ENCODE results near the gene PRDM16. TPM values are rescaled to one million over a fixed set of nuclear protein-coding genes. Genes with fewer than 3 reads are reported as not detected.

Gene PRDM16
- total and polyA plus RNA-seq, 2 of the 8 experiments (the other 6 are each of a cell fraction or from before 2014, with no cell fraction given), result 0.39 to 0.43 TPM

DNA sequence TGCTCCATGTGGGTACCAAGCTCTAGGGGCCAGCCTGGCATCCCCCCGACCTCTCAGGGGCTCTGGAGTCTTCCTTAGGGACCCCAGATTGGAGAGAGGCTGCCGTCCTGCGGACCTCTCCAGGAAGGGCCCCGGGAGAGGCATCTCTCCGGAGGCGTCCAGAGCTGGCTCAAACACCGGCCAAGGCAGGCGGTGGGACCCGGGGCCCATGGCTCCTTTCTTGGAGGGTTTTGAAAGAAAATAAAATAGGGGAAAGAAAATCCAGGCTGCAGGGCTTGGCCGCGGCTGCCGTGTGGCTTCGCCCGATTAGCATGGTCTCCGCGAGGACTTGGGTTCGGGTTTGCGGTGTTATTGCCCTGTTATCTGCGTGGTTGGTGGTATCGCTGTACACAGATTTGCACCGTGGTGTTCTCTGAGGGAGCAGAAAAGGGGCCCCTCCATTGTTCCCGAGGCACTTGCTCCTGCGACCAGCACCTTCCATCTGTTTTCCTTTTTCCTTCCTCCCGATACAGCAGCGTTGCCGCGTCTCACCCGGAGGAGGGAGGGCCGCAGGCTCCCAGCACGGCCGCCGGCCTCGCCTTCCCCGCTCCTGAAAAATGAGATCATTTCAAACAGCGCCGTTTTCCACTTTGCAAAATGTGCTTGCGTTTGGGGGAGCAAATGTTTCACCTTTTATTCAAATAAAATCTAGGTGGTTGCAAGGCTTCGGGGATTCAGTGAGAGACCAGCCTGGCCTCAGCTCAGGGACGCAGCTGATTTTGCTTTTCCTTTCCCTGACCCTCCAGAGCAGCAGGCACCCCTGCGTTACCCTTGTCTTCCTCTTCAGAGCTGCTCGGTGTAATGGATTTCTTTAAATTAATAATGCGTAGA lies 86.3 kb downstream of the PRDM16 start:
- Histone ChIP-seq H3K4me1 (replicated peaks in 1 of 4; ENCODE audit: control insufficient read depth in 3 of 4, insufficient read depth in 4 of 4, low read length in 3 of 4) (no peaks in the 10 kb centered on the region), H3K4ac (replicated peaks; ENCODE audit: insufficient read length, low read depth, low read length) (no peak overlapping the region), H3K27ac (ENCODE audit: low read depth, low read length) (no peak overlapping the region), H3K9me3 (ENCODE audit: insufficient read depth in 2 of 2, low read depth in 1 of 2, low read length in 1 of 2) (no peaks in the 10 kb centered on the region), H2AK5ac (ENCODE audit: low read depth, low read length) (no peak overlapping the region), H3K79me2 (ENCODE audit: control insufficient read depth in 1 of 2, insufficient read depth in 2 of 2, low read length in 2 of 2) (no peaks in the 10 kb centered on the region), H2BK20ac (ENCODE audit: low read length) (no peak overlapping the region), H4K5ac (ENCODE audit: insufficient read length, low read depth, low read length) (no peak overlapping the region), H2BK120ac (replicated peaks; ENCODE audit: low read depth, low read length) (no peak overlapping the region), H4K91ac (replicated peaks; ENCODE audit: insufficient read length, low read length) (no peak overlapping the region), H4K8ac (ENCODE audit: extremely low read depth, insufficient read depth, low read length) (no peak overlapping the region; the same call in 1 of the 2 replicates), H3K4me2 (ENCODE audit: insufficient read depth in 1 of 2, low read depth in 2 of 2, low read length in 2 of 2) (no peak overlapping the region), H3K23me2 (ENCODE audit: low read depth, low read length) (no peaks in the 10 kb centered on the region; the same call in 1 of the 2 replicates), H3K4me3 (ENCODE audit: extremely low read depth in 1 of 4, insufficient read depth in 2 of 4, low read depth in 3 of 4, low read length in 4 of 4) (no peak overlapping the region), H2BK15ac (ENCODE audit: low read length) (no peak overlapping the region), H3K79me1 (ENCODE audit: low read depth, low read length) (no peaks in the 10 kb centered on the region), H2AFZ (ENCODE audit: low read length) (no peak overlapping the region), H3K9ac (replicated peaks in 1 of 4; ENCODE audit: extremely low read depth in 1 of 4, low read depth in 3 of 4, low read length in 3 of 4) (no peak overlapping the region), H3K14ac (ENCODE audit: insufficient read length) (no peak overlapping the region), H3K18ac (ENCODE audit: extremely low read depth, low read length) (no peak overlapping the region), H3K27me3 (replicated peaks in 1 of 4; ENCODE audit: control insufficient read depth in 3 of 4, extremely low read depth in 1 of 4, insufficient read depth in 3 of 4, low read length in 3 of 4) (no peaks in the 10 kb centered on the region), H3K36me3 (ENCODE audit: control insufficient read depth in 2 of 4, insufficient read depth in 4 of 4, low read length in 3 of 4) (no peaks in the 10 kb centered on the region), H3K56ac (replicated peaks; ENCODE audit: insufficient read length, low read depth, low read length) (no peak overlapping the region), H2BK12ac (ENCODE audit: low read depth, low read length) (no peak overlapping the region), H2BK5ac (ENCODE audit: low read depth, low read length) (no peak overlapping the region), H4K20me1 (replicated peaks in 1 of 2; ENCODE audit: control insufficient read depth in 1 of 2, insufficient read depth in 2 of 2, low read length in 2 of 2) (no peaks in the 10 kb centered on the region), H3K23ac (ENCODE audit: insufficient read length) (no peak overlapping the region)
- CTCF ChIA-PET (ENCODE audit: partially characterized antibody), result interaction anchor here (2.3 kb wide), 1 partner anchor 269 kb away, joined by 5 read pairs; no protein-coding TSS in a partner anchor
- FAIRE-seq (no peak), DNase-seq (ENCODE audit: low read depth in 1 of 2, low spot score in 2 of 2) (no peak)
- POLR2A ChIA-PET (ENCODE audit: partially characterized antibody), result no interaction called here
- WGBS, 2 experiments (ENCODE audit: extremely low coverage in 1 of 2, insufficient coverage in 1 of 2, insufficient read length in 1 of 2, insufficient replicate concordance in 2 of 2, low coverage in 1 of 2, low lambda C conversion rate in 2 of 2, missing lambda C conversion rate in 1 of 2), result 90% methylated on average over 27 of the region's 42 CpGs; no CpG with 5 or more reads in 1 of the 2 experiments
- no peak for TF ChIP-seq TAF1 (IDR thresholded peaks at IDR 0.05; ENCODE audit: low read depth, low read length)

Data from H1 (cell line).